ENCODE measurements around the gene LRCH4.
"Not testable (repeated sequence)": the region's sequence is repeated elsewhere in the genome, so short reads cannot be mapped to it uniquely, and the experiment has no call there.

The LRCH4 gene

GRCh38 chr7:100544967-100545359 is 41.0 kb downstream of the LRCH4 start:
- Histone ChIP-seq H3K36me3 (replicated peaks in 1 of 2; ENCODE audit: control insufficient read depth in 2 of 2, insufficient read depth in 2 of 2, low read length in 2 of 2) (peaks cover 3 to 13% of the 10 kb centered on the region in 2 donors), H3K23ac (ENCODE audit: low read depth, low read length, poor library complexity) (no peak overlapping the region), H3K4ac (ENCODE audit: low read length) (no peak overlapping the region), H2BK120ac (ENCODE audit: low read depth, low read length) (no peak overlapping the region), H3K4me1 (ENCODE audit: control insufficient read depth in 2 of 2, insufficient read depth in 1 of 2, low read depth in 1 of 2, low read length in 2 of 2) (peaks cover 10 to 32% of the 10 kb centered on the region in 2 donors), H3K18ac (ENCODE audit: low read length) (no peak overlapping the region), H2BK12ac (ENCODE audit: low read length) (no peak overlapping the region), H3K4me2 (ENCODE audit: insufficient read depth, low read length, poor library complexity, severe bottlenecking) (no peak overlapping the region), H3K27me3 (ENCODE audit: control insufficient read depth in 3 of 3, insufficient read depth in 3 of 3, low read depth in 1 of 3, low read length in 3 of 3) (peaks cover 0 to 3% (median 0%) of the 10 kb centered on the region in 3 experiments), H2BK5ac (ENCODE audit: low read length) (no peak overlapping the region), H3K14ac (ENCODE audit: low read length) (no peak overlapping the region), H2BK15ac (ENCODE audit: low read length) (no peak overlapping the region), H3K79me1 (ENCODE audit: low read depth, low read length) (no peaks in the 10 kb centered on the region), H3K27ac (replicated peaks; ENCODE audit: low read length) (no peak overlapping the region), H4K91ac (ENCODE audit: low read depth, low read length, poor library complexity) (no peak overlapping the region), H2AFZ (ENCODE audit: low read length) (no peak overlapping the region), H3K9me3 (replicated peaks in 1 of 2; ENCODE audit: control insufficient read depth in 2 of 2, insufficient read depth in 1 of 2, low read depth in 1 of 2, low read length in 2 of 2) (no peaks in the 10 kb centered on the region), H3K9ac (ENCODE audit: low read depth, low read length, poor library complexity) (no peak overlapping the region), H2AK5ac (ENCODE audit: low read depth, low read length) (no peak overlapping the region), H3K4me3 (ENCODE audit: low read length in 2 of 2) (no peak overlapping the region), H4K8ac (ENCODE audit: low read depth, low read length) (no peak overlapping the region)
- DNase-seq (ENCODE audit: low spot score), result no peak
- no CpG with 5 or more reads among the region's 1 CpG for WGBS, 2 donors (ENCODE audit: extremely low coverage in 2 of 2, insufficient read length in 2 of 2, insufficient replicate concordance in 1 of 2)

GRCh38 chr7:100544386-100544785 is 41.5 kb downstream of the LRCH4 start:
- DNase-seq (ENCODE audit: low spot score), result no peak
- Histone ChIP-seq H3K4ac (ENCODE audit: low read length) (no peak overlapping the region), H3K4me3 (ENCODE audit: low read length in 2 of 2) (no peak overlapping the region), H3K9me3 (replicated peaks in 1 of 2; ENCODE audit: control insufficient read depth in 2 of 2, insufficient read depth in 1 of 2, low read depth in 1 of 2, low read length in 2 of 2) (no peaks in the 10 kb centered on the region), H3K14ac (ENCODE audit: low read length) (no peak overlapping the region), H2AK5ac (ENCODE audit: low read depth, low read length) (no peak overlapping the region), H3K79me1 (ENCODE audit: low read depth, low read length) (no peaks in the 10 kb centered on the region), H3K18ac (ENCODE audit: low read length) (no peak overlapping the region), H3K4me1 (ENCODE audit: control insufficient read depth in 2 of 2, insufficient read depth in 1 of 2, low read depth in 1 of 2, low read length in 2 of 2) (peaks cover 12 to 35% of the 10 kb centered on the region in 2 donors), H2AFZ (ENCODE audit: low read length) (no peak overlapping the region), H3K27me3 (ENCODE audit: control insufficient read depth in 3 of 3, insufficient read depth in 3 of 3, low read depth in 1 of 3, low read length in 3 of 3) (peaks cover 0 to 3% (median 0%) of the 10 kb centered on the region in 3 experiments), H4K8ac (ENCODE audit: low read depth, low read length) (no peak overlapping the region), H3K27ac (replicated peaks; ENCODE audit: low read length) (no peak overlapping the region), H4K91ac (ENCODE audit: low read depth, low read length, poor library complexity) (no peak overlapping the region), H2BK15ac (ENCODE audit: low read length) (no peak overlapping the region), H3K36me3 (replicated peaks in 1 of 2; ENCODE audit: control insufficient read depth in 2 of 2, insufficient read depth in 2 of 2, low read length in 2 of 2) (peaks cover 3 to 8% of the 10 kb centered on the region in 2 donors), H2BK12ac (ENCODE audit: low read length) (no peak overlapping the region), H3K23ac (ENCODE audit: low read depth, low read length, poor library complexity) (no peak overlapping the region), H3K9ac (ENCODE audit: low read depth, low read length, poor library complexity) (no peak overlapping the region), H3K4me2 (ENCODE audit: insufficient read depth, low read length, poor library complexity, severe bottlenecking) (no peak overlapping the region), H2BK120ac (ENCODE audit: low read depth, low read length) (no peak overlapping the region), H2BK5ac (ENCODE audit: low read length) (no peak overlapping the region)
- WGBS, 2 donors (ENCODE audit: extremely low coverage in 2 of 2, insufficient read length in 2 of 2, insufficient replicate concordance in 1 of 2), result no CpG with 5 or more reads among the region's 5 CpGs

GRCh38 chr7:100543586-100543985 is 42.3 kb downstream of the LRCH4 start:
- WGBS, 2 donors (ENCODE audit: extremely low coverage in 2 of 2, insufficient read length in 2 of 2, insufficient replicate concordance in 1 of 2), result no CpG with 5 or more reads among the region's 1 CpG
- Histone ChIP-seq H3K4me1 (ENCODE audit: control insufficient read depth in 2 of 2, insufficient read depth in 1 of 2, low read depth in 1 of 2, low read length in 2 of 2) (peaks cover 12 to 35% of the 10 kb centered on the region in 2 donors), H2AK5ac (ENCODE audit: low read depth, low read length) (no peak overlapping the region), H3K4me3 (ENCODE audit: low read length in 2 of 2) (no peak overlapping the region), H2BK5ac (ENCODE audit: low read length) (no peak overlapping the region), H4K91ac (ENCODE audit: low read depth, low read length, poor library complexity) (no peak overlapping the region), H2AFZ (ENCODE audit: low read length) (no peak overlapping the region), H3K9me3 (replicated peaks in 1 of 2; ENCODE audit: control insufficient read depth in 2 of 2, insufficient read depth in 1 of 2, low read depth in 1 of 2, low read length in 2 of 2) (no peaks in the 10 kb centered on the region), H3K4me2 (ENCODE audit: insufficient read depth, low read length, poor library complexity, severe bottlenecking) (no peak overlapping the region), H2BK15ac (ENCODE audit: low read length) (no peak overlapping the region), H2BK120ac (ENCODE audit: low read depth, low read length) (no peak overlapping the region), H3K9ac (ENCODE audit: low read depth, low read length, poor library complexity) (no peak overlapping the region), H3K4ac (ENCODE audit: low read length) (no peak overlapping the region), H3K27me3 (ENCODE audit: control insufficient read depth in 3 of 3, insufficient read depth in 3 of 3, low read depth in 1 of 3, low read length in 3 of 3) (peaks cover 0 to 3% (median 0%) of the 10 kb centered on the region in 3 experiments), H3K23ac (ENCODE audit: low read depth, low read length, poor library complexity) (no peak overlapping the region), H3K36me3 (replicated peaks in 1 of 2; ENCODE audit: control insufficient read depth in 2 of 2, insufficient read depth in 2 of 2, low read length in 2 of 2) (peaks cover 0 to under 1% of the 10 kb centered on the region in 2 donors), H3K79me1 (ENCODE audit: low read depth, low read length) (no peaks in the 10 kb centered on the region), H2BK12ac (ENCODE audit: low read length) (no peak overlapping the region), H4K8ac (ENCODE audit: low read depth, low read length) (no peak overlapping the region), H3K14ac (ENCODE audit: low read length) (no peak overlapping the region), H3K18ac (ENCODE audit: low read length) (no peak overlapping the region), H3K27ac (replicated peaks; ENCODE audit: low read length) (no peak overlapping the region)
- no peak for DNase-seq (ENCODE audit: low spot score)

GRCh38 chr7:100541309-100541708 is 44.6 kb downstream of the LRCH4 start:
- H2AFZ ChIP-seq (ENCODE audit: low read length); H2BK12ac ChIP-seq (ENCODE audit: low read length); H2AK5ac ChIP-seq (ENCODE audit: low read depth, low read length); H2BK5ac ChIP-seq (ENCODE audit: low read length); H3K9ac ChIP-seq (ENCODE audit: low read depth, low read length, poor library complexity); H3K27me3 ChIP-seq (ENCODE audit: control insufficient read depth in 3 of 3, insufficient read depth in 3 of 3, low read depth in 1 of 3, low read length in 3 of 3); H3K4me3 ChIP-seq (ENCODE audit: low read length in 2 of 2); H3K14ac ChIP-seq (ENCODE audit: low read length); H3K79me1 ChIP-seq (ENCODE audit: low read depth, low read length); DNase-seq (ENCODE audit: low spot score); H3K23ac ChIP-seq (ENCODE audit: low read depth, low read length, poor library complexity); H3K36me3 ChIP-seq (replicated peaks in 1 of 2; ENCODE audit: control insufficient read depth in 2 of 2, insufficient read depth in 2 of 2, low read length in 2 of 2); H3K18ac ChIP-seq (ENCODE audit: low read length); H4K8ac ChIP-seq (ENCODE audit: low read depth, low read length); H4K91ac ChIP-seq (ENCODE audit: low read depth, low read length, poor library complexity); H3K9me3 ChIP-seq (replicated peaks in 1 of 2; ENCODE audit: control insufficient read depth in 2 of 2, insufficient read depth in 1 of 2, low read depth in 1 of 2, low read length in 2 of 2); H3K4ac ChIP-seq (ENCODE audit: low read length); H3K4me2 ChIP-seq (ENCODE audit: insufficient read depth, low read length, poor library complexity, severe bottlenecking); H2BK15ac ChIP-seq (ENCODE audit: low read length); H3K27ac ChIP-seq (replicated peaks; ENCODE audit: low read length); H2BK120ac ChIP-seq (ENCODE audit: low read depth, low read length): not testable (repeated sequence)
- peaks cover 12 to 17% of the 10 kb centered on the region in 2 donors for H3K4me1 ChIP-seq (ENCODE audit: control insufficient read depth in 2 of 2, insufficient read depth in 1 of 2, low read depth in 1 of 2, low read length in 2 of 2)
- WGBS, 2 donors (ENCODE audit: extremely low coverage in 2 of 2, insufficient read length in 2 of 2, insufficient replicate concordance in 1 of 2), result no CpG with 5 or more reads among the region's 7 CpGs
